Activated T-helper 1 cell treated with Interleukin-2 at 50 U/mL for 16 hours (primary cell): ENCODE results near the gene IPMK.
"Not testable (repeated sequence)": the region's sequence is repeated elsewhere in the genome, so short reads cannot be mapped to it uniquely, and the experiment has no call there.

Experiments
- DNase-seq: peaks from one replicate; pipeline ENCODE4 v3.0.0-alpha.2; 2020; ENCODE audit warnings: low read depth

Gene IPMK

GRCh38 chr10:58266826-58267712 lies 625 bp downstream of the IPMK start:
- DNase-seq: peak; percentile 17

DNA sequence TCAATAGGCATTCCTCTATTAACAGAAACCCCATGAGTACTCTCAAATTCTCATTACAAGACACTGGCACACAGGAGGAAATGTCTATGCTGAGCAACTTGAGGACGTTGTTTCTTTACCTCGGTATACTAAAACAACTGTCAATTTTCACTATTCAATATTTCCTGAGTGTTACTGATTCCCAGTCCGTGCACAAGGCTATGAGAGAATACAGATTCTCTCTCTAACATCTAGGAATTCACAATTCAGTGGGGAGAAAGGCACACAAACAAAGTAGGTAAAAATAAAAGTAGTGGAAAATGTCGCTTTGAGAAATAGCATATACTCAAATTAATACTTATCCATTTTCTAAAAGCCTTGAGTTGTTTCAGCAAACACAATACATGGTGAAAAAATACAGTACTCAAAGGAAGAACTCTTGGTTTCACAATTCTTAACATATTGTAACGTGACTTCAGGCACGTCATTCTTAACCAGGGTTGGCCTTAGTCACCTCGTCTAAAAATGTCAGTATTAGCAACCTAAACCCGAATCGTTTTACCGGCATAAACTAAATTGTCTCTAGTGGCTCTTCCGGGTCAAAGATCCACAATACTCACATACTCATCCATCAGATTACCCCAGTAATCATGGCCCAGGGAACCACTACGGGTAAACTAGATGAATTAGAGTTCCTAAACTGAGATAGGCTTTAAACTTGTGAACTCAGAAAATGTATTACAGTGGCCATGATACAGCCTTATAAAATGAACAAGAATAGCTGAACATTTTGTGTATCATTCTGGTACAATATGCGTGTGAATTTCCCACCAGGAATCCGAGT lies 1.5 kb downstream of the IPMK start:
- DNase-seq: no peak

DNA sequence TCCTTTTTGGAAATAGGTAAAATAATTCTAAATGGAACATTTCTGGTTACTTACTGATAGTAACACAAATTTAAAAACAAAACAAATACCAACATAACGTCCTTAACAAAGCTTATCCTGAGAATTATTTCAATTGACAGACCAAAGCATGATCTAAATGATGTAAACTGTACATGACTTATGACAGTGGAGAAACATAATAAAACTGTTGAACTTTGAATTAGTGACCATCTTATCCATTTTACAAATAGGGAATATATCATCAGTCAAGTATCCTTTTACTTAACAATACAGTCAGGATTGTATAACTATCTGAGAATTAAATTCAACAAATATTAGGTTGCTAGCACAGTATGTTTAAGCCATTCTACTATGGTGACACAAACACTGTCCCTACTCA lies 2.4 kb downstream of the IPMK start:
- no peak for DNase-seq

DNA sequence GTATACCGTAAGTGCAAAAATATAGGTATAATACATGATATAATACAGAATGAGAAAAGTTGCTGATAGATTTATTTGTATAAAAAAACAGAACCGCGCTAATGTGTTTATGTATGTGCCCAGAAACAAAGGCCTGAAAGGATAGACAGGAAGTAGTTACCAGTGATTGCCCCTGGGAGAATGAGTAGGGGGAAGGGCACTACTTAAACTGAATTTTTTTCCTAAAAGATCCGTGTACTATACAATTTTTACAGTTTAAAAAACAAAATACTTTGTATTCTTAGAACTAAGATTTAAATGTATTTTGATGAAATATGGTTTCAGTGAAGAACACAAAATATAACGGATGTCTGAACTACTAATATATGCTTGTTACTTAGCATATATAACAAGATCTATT lies 2.9 kb downstream of the IPMK start:
- no peak for DNase-seq

DNA sequence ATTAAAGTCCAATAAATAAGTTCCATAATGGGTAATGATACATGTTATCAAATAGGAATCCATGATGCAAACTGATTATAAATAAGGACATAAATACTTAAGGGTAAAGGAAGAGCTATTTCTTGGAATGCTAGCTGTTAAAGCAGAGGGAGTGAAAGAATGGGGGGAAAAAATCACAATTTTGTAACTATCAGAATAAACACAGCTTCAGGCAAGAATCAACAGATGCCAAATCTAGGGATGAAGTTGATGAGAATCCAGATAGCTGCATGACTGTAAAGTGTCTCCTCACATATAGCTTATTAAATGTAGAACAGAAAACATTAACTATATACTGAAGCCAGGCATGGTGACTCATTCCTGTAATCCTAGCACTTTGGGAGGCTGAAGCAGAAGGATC lies 4.9 kb downstream of the IPMK start:
- no peak for DNase-seq

GRCh38 chr10:58260334-58260733 lies 7.4 kb downstream of the IPMK start:
- DNase-seq: no peak

GRCh38 chr10:58258977-58259692 lies 8.6 kb downstream of the IPMK start:
- no peak for DNase-seq

GRCh38 chr10:58256013-58256780 lies 11.5 kb downstream of the IPMK start:
- not testable (repeated sequence) for DNase-seq

GRCh38 chr10:58254644-58255043 lies 13.1 kb downstream of the IPMK start:
- DNase-seq: no peak

DNA sequence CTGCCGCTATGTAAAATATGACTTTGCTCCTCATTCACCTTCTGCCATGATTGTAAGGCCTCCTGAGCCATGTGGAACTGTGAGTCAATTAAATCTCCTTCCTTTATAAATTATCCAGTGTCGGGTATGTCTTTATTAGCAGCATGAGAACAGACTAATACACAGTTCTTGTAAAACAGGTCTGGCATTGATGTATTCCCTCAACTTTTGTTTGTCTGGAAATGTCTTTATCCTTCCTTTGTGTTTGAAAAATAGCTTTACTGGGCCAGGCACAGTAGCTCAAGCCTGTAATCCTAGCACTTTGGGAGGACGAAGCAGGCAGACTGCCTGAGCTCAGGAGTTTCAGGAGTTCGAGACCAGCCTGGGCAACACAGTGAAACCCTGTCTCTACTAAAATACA lies 14.5 kb downstream of the IPMK start:
- DNase-seq: no peak

DNA sequence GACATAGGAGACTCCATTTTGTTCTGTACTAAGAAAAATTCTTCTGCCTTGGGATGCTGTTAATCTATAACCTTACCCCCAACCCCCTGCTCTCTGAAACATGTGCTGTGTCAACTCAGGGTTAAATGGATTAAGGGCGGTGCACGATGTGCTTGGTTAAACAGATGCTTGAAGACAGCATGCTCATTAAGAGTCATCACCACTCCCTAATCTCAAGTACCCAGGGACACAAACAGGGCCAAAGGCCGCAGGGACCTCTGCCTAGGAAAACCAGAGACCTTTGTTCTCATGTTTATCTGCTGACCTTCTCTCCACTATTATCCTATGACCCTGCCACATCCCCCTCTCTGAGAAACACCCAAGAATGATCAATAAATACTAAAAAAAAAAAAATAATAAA lies 23.0 kb downstream of the IPMK start:
- DNase-seq: not testable (repeated sequence)

DNA sequence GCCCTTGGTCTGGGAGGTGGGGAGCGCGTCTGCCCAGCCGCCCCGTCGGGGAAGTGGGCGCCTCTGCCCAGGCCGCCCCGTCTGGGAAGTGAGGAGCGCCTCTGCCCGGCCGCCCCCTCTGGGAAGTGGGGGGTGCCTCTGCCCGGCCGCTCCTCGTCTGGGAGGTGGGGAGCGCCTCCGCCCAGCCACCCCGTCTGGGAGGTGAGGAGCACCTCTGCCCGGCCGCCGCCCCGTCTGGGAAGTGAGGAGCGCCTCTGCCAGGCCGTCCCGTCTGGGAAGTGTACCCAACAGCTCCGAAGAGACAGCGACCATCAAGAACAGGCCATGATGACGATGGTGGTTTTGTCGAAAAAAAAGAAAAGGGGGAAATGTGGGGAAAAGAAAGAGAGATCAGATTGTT lies 23.5 kb downstream of the IPMK start:
- not testable (repeated sequence) for DNase-seq

- not testable (repeated sequence) for DNase-seq
These were observed 23.9 kb downstream of the IPMK start for GRCh38 chr10:58243801-58244200.

GRCh38 chr10:58243269-58243668 lies 24.4 kb downstream of the IPMK start:
- no peak for DNase-seq

- DNase-seq: no peak
These were observed 26.3 kb downstream of the IPMK start for GRCh38 chr10:58241346-58241745.

DNA sequence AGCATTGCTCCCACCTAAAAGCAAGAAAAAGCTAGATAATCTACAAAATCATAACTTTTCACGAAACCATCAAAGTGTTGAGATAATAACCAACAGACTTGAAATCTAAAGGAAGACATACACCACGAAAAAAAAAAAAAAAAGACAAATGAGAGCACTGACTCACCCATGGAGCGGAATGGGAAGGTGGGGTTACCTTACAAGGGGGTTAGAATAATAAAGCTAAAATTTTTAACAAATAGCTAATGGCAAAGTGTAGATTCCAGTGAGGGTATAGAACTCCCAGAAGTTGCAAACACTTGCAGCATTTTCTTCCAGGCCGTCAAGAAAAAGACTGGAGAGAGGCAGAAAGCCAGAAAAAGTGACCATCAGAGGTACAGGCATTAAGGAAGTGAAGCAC lies 27.2 kb downstream of the IPMK start:
- no peak for DNase-seq

DNA sequence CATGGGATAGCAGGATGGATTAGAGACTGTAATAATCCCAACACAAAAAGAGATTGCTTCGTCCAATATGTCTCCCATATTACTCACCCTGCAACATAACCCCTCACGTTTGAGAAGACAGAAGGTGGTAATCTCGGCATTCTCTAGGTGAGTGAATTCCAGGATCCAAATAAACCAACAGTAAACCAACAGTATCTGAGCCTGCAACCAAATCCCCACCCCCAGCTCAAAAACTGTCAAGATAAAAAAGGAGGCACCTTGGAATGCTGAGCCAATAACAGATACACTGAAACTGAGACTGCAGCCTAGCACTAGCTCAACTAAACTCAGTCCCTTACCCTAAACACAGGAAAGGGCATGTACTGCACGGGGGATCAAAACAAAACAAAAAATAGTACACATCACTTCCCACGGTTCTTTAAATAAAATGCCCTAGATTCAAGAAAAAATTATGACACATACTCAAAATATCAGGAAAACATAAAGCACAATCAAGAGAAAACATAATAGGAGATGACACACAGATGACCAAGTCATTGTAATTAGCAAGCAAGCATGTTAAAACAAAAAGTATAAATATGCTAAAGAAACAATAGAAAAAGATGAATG lies 28.0 kb downstream of the IPMK start:
- no peak for DNase-seq

- DNase-seq: no peak
These were observed 30.5 kb downstream of the IPMK start for GRCh38 chr10:58237014-58237834.

- not testable (repeated sequence) for DNase-seq
These were observed 37.8 kb downstream of the IPMK start for GRCh38 chr10:58229856-58230255.

GRCh38 chr10:58225654-58226053 lies 42.0 kb downstream of the IPMK start:
- DNase-seq: no peak
